HG03175 (cell line): ENCODE measurements around the gene PRPF31.
"Not testable (repeated sequence)": the region's sequence is repeated elsewhere in the genome, so short reads cannot be mapped to it uniquely, and the experiment has no call there.

Experiments
- ATAC-seq: cut with Tn5 transposase; IDR thresholded peaks from one replicate; pipeline ENCODE4 v1.9.1; 2021; ENCODE audit warnings: mild to moderate bottlenecking, moderate library complexity; ENCODE audit not compliant: unreplicated experiment

The PRPF31 gene

GRCh38 chr19:54115109-54116063, at the start of gene PRPF31, which contains the start of gene TFPT:
Gene PRPF31 (plus strand): TSS chr19:54115754. CDS start chr19:54118279, 2,525 bp downstream.
Gene TFPT (minus strand): TSS chr19:54115657. CDS start chr19:54115269, 388 bp downstream.
- peak; percentile 77 for ATAC-seq

GRCh38 chr19:54069470-54069869, 46.1 kb upstream of the PRPF31 start:
- ATAC-seq = no peak

GRCh38 chr19:54073829-54074228, 41.7 kb upstream of the PRPF31 start:
- no peak for ATAC-seq

GRCh38 chr19:54074851-54075250, 40.7 kb upstream of the PRPF31 start:
- ATAC-seq = no peak

- no peak for ATAC-seq
Measured at GRCh38 chr19:54077334-54077733, 38.2 kb upstream of the PRPF31 start.

GRCh38 chr19:54081032-54081431, 34.5 kb upstream of the PRPF31 start, which contains the start of gene TARM1:
Gene TARM1 (minus strand): TSS chr19:54081365. CDS start chr19:54081340, 25 bp downstream.
- no peak for ATAC-seq

GRCh38 chr19:54084410-54084809, 31.1 kb upstream of the PRPF31 start:
- ATAC-seq = no peak

- no peak for ATAC-seq
Measured at GRCh38 chr19:54094426-54095000, 21.0 kb upstream of the PRPF31 start.

- no peak for ATAC-seq
Measured at GRCh38 chr19:54095136-54095858, 20.3 kb upstream of the PRPF31 start.

- not testable (repeated sequence) for ATAC-seq
Measured at GRCh38 chr19:54095859-54096616, 19.5 kb upstream of the PRPF31 start.

GRCh38 chr19:54096617-54097106, 18.9 kb upstream of the PRPF31 start:
- ATAC-seq = no peak

- no peak for ATAC-seq
Measured at GRCh38 chr19:54099190-54099902, 16.2 kb upstream of the PRPF31 start.

- ATAC-seq = not testable (repeated sequence)
Measured at GRCh38 chr19:54099903-54100255, 15.7 kb upstream of the PRPF31 start.

- no peak for ATAC-seq
Measured at GRCh38 chr19:54100561-54100960, 15.0 kb upstream of the PRPF31 start, which contains the start of gene OSCAR. Gene OSCAR (minus strand): TSS chr19:54100803. CDS start chr19:54100792, 11 bp downstream.

GRCh38 chr19:54102421-54103169, 13.0 kb upstream of the PRPF31 start, which contains the start of gene NDUFA3:
Gene NDUFA3 (plus strand): TSS chr19:54102855. CDS start chr19:54102879, 24 bp downstream.
- ATAC-seq = peak; percentile 97

- no peak for ATAC-seq
Measured at GRCh38 chr19:54104998-54105715, 10.4 kb upstream of the PRPF31 start.

GRCh38 chr19:54105796-54106195, 9.8 kb upstream of the PRPF31 start:
- no peak for ATAC-seq

- no peak for ATAC-seq
Measured at GRCh38 chr19:54106716-54107115, 8.8 kb upstream of the PRPF31 start.
